HG02884 (cell line): ENCODE results near the gene NAALADL2.
"Not testable (repeated sequence)": the region's sequence is repeated elsewhere in the genome, so short reads cannot be mapped to it uniquely, and the experiment has no call there.

Source experiments
- ATAC-seq: cut with Tn5 transposase; IDR thresholded peaks from one replicate; pipeline ENCODE4 v1.9.1; 2021; ENCODE audit warnings: mild to moderate bottlenecking, moderate library complexity; ENCODE audit not compliant: unreplicated experiment

Gene NAALADL2

GRCh38 chr3:175728566-175728965 lies 869.4 kb downstream of the NAALADL2 start:
- no peak for ATAC-seq

- no peak for ATAC-seq
Observed at GRCh38 chr3:175729466-175729865, 870.3 kb downstream of the NAALADL2 start.

DNA sequence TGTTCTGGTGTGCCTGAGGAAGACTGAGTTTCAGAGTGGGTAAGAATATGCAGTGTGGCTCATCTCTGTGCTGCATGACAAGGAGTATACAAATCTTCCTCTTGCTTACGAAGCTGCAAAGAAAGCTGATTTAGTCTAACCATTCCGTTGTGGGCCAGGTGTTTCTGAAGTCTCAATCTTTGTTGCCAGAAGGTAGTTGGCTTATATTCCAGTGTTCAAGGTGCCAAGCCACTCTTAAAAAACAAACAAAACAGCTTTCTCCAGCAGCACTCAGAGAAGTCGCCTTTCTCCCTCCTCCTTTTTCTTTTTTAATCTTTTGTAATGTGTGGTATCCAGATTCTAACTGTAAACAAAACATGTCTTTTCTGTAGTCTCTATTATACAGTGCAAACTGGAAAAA lies 872.4 kb downstream of the NAALADL2 start:
- no peak for ATAC-seq

DNA sequence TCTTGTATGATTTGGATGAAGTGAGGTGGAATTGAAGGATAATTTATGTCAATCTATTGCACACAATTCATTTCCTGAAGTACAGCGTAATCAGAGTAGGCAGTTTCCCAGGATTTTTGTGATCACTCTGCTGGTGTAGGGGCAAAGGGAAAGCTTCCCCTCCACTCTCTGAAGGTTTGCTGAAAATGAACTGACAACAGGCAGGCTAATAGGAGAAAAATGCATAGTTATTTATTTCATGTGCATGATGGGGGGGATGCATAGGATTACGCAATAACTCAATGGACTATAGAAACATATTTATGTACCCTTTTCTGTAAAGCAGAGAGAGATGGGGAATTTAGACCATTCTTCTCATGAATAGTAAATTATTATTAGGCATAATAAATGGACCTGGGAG lies 872.9 kb downstream of the NAALADL2 start:
- no peak for ATAC-seq

- ATAC-seq = no peak
Observed at GRCh38 chr3:175735866-175736265, 876.7 kb downstream of the NAALADL2 start.

DNA sequence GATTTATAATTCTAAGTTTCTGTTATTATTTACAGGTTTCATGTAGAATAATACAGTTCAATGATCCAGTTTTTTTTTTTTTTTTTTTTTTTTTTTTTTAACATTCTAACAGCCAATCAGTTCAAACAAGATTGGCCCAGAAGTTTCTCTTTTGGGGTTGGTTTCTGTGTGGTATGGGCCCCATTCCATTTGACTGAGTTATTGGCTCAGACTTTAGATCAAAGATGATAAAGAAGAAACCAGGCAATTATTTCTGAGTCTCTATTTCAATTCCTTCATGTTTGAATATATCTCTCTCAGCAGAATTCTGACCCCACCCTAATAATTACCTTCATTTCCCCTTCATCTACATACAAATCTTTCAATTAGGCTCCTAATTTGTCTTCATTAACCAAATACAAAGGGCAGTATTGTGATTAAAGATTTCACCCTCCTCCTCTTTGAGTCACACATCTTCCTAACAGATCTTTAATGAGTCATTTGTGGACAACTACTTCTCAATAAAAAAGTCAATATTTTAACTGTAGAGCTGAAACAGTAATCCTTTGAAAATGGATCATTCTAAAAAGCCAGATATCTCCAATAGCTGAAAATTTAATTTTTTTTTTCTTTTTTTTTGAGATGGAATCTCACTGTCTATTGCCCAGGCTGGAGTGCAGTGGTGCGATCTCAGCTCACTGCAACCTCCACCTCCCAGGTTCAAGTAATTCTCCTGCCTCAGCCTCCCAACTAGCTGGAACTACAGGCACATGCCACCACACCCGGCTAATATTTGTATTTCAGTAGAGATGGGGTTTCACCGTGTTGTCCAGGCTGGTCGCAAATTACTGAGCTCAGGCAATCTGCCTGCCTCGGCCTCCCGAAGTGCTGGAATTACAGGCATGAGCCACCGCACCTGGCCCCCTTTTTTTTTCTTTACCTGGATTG lies 878.8 kb downstream of the NAALADL2 start:
- ATAC-seq = no peak

GRCh38 chr3:175741951-175742350 lies 882.8 kb downstream of the NAALADL2 start:
- ATAC-seq = no peak

- ATAC-seq = no peak
Observed at GRCh38 chr3:175743733-175744400, 884.7 kb downstream of the NAALADL2 start.

DNA sequence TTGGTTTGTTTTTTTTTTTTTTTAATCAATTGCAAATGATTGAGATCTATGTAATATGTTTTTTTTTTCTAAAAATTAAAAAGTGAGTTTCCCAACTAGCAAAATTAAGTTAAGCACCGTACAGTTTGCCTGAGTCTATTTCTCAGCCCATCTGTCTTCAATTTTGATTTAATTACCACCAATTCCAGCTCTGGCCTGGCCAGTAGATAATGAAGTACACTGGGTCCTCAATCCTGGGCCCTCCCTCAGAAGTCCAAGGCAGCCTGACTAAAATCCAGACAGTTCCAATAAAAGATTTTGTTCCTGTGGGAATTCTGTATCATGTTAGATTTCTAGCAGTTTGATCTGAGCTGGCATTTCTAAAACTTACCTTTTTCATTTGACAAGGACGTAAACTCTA lies 887.2 kb downstream of the NAALADL2 start:
- ATAC-seq = no peak

DNA sequence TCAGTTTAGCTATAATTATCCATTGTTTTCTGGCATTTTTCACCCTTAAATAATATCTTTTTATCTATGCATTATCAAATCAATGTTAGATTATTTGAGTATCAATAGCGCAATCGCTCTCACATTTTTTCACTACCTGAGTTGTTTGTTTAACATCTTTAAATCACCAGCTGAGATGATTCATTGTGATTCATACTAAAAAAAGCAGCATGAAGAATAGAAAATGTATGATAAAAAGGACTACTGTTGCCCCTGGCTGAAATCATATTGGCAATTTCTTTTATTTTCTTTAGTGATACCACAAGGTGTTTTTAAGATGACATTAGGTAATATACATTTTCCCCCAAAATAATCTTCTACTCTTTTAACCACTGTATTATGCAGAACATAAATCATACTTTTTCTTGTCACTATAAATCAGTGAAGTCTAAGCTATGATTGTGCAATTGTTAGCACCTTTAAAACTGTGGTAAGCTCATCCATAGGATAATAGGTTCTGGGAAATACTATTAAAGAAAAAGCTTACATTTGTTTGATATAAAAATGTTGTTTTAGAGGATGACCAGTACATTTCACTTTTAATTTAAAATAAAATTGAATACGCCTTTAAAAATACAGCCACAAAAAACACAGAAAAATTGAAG lies 889.1 kb downstream of the NAALADL2 start:
- ATAC-seq = no peak

- no peak for ATAC-seq
Observed at GRCh38 chr3:175749981-175750380, 890.8 kb downstream of the NAALADL2 start.

- ATAC-seq = no peak
Observed at GRCh38 chr3:175751089-175751488, 892.0 kb downstream of the NAALADL2 start.

GRCh38 chr3:175763948-175764347 lies 904.8 kb downstream of the NAALADL2 start:
- ATAC-seq = no peak

DNA sequence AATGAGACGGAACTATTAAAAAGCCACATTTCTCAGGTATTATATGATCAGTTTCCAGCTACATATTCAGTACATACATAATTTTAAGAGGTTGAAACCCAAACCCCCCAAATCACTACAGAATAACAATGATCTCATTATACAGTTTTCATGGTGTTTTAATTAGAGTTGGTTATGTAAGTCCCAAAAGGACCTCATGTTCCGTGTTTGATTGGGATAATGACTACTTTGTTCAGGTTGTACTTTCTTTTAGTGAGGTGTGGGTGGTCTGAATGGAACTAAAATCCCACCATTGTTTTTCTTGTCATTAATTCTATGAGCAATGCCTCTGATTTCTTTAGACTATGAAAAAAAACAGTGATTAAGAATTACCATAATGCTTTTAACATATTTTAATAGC lies 905.6 kb downstream of the NAALADL2 start:
- no peak for ATAC-seq

- ATAC-seq = no peak
Observed at GRCh38 chr3:175770426-175770825, 911.3 kb downstream of the NAALADL2 start.

DNA sequence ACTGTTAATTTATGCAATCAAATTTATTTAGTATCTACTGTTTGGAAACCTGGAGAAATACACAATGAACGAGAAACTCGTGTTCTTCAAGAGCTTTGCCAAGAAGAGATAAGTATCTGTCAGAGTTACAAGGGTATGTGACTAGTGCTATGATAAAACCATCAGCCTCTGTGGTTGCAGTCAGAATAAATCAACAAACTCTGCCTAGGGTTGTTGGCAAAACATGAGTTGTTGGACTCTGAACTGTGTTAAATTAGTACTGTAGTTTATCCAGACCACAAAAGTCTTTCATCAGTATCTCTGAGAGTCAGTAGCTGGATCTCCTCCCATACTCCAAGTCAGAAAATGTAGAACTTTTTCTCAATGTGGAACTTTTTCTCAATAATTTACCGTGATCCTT lies 918.4 kb downstream of the NAALADL2 start:
- ATAC-seq = no peak

- ATAC-seq = no peak
Observed at GRCh38 chr3:175777965-175778364, 918.8 kb downstream of the NAALADL2 start.

GRCh38 chr3:175778994-175779393 lies 919.9 kb downstream of the NAALADL2 start:
- no peak for ATAC-seq

- ATAC-seq = not testable (repeated sequence)
Observed at GRCh38 chr3:175787109-175787508, 928.0 kb downstream of the NAALADL2 start.

- ATAC-seq = no peak
Observed at GRCh38 chr3:175792245-175792644, 933.1 kb downstream of the NAALADL2 start.

DNA sequence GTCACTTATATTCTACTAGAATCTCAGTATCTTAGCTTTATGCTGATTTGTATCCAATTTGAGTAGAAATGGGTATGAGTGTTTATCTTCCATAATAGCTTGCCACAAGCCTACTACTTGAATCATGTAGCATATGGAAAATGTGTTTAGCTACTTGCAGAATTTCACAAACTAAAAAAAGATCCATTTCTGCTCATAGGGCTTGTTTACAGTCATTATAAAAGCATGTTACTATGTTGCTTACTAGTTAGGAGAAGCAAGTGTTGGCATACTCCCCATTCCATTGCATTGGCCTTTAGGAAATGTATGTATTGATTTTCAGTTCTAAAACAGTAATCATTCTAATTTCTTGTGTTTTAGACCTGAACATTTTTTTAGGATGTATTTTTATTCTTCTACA lies 939.2 kb downstream of the NAALADL2 start:
- no peak for ATAC-seq

DNA sequence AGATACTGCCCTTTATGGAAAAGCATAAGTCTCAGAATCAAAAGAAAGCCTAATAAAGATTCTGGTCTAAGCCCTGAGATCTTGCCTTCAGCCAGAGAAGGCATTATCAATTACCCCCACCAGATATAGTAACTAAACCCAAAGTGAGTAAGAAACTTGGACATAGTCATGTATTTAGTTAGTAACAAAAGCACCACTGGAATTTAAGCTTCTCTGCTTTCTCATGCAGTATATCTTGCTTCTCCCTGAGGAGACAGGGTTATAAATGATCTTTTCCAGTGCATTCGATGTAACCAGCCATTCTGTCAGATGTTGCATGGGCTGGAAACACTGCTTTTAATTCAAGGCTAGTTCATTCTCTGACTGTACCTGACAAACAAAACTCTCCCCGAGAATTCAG lies 946.7 kb downstream of the NAALADL2 start:
- no peak for ATAC-seq
